Measurements from ENCODE around the gene OR2F2. TPM values are rescaled to one million over a fixed set of nuclear protein-coding genes. Genes with fewer than 3 reads are reported as not detected.
A peak's percentile ranks its signal among the peaks of the same experiment; 100 is the strongest.

Gene OR2F2
- not detected for total RNA-seq

DNA sequence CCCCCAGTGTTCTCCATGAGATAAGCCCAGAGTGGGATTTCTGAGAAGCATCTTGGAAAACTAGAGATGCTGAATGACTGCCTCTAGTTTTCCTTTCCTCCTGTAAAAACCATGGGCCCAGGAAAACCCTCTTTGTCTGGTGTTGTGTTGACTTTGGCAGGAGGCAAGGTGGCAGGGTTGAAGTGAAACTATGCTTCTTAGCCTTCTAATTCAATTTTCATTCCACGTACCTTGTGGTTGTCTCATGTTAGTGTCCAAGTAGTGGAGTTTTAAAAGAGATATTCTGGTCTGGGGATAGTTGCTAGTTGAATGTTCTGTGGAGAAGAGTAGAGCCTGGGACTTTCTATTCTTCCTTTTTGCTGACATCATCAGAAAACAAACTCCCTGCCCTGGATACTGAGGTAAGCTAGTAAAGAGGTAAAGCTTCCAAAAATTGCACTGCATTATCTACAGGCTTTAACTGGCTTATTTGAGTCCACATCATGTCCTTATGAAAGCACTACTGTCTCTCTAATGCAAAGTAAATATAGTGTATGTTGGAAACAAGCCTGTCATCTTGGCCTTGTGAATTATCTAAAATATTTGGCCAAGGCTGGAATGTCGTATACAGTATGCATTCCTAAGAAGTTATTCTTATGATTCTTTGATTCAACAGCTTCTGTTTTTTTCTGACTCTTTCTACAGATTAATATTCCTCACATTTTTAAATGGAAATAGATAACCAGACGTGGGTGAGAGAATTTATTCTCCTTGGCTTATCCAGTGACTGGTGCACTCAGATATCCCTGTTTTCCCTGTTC lies at the start of gene OR2F2:
Gene OR2F2, plus strand, starts transcription at position 708 of the 800 bp plus-strand sequence. Its CDS starts 0 bp downstream, at position 708.
- FAIRE-seq (no peak), DNase-seq (ENCODE audit: low spot score in 2 of 2) (no peak)

DNA sequence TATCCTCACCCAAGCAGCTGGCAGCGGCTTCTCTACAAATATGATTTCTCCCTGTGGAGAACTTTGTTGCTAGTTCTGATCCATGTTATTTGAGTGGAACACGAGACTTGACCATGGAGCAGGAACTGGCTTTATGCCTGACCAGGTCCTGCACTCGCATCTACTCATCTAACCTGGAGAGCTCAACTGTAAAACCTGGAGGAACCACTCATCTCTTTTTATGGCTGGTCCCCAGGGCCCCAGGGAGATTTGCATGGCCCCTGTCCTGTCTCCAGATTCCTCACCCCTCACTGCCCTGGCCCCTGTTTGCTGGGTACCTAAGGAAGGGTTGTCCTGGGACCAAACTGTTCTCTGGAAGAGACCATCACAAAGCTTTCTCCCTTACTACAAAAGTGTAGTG lies 49.1 kb upstream of the OR2F2 start:
- DNase-seq (ENCODE audit: low spot score in 2 of 2) (no peak), FAIRE-seq (no peak)

DNA sequence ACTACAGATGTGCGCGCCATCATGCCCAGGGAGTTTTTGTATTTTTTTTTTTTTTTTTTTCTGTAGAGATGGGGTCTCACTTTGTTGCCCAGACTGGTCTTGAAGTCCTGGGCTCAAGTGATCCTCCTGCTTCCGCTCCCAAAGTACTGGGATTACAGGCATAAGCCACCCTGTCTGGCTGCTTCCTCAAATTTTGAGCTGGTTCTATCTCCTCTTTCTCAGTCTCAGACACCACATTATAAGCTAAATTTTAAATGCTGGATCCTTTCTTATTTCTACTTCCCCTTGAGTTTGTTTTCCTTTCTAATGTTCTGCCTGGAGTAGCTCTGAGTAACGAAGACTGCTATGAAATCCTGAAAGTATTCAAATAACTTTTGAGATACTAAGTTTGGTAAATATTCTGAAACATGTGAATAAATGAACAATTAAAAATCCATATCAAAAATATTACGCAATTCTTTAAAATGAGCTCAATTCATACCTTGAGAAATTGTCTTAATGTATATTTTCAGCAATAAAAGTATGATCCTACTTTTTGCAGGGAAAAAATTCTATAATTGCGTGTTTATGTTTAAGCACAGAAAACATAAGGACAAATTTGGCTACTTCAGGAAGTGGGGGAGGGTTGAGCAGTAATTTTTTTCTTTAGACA lies 48.1 kb upstream of the OR2F2 start:
- DNase-seq (ENCODE audit: low spot score in 2 of 2) (no peak), FAIRE-seq (peak; percentile 28)

DNA sequence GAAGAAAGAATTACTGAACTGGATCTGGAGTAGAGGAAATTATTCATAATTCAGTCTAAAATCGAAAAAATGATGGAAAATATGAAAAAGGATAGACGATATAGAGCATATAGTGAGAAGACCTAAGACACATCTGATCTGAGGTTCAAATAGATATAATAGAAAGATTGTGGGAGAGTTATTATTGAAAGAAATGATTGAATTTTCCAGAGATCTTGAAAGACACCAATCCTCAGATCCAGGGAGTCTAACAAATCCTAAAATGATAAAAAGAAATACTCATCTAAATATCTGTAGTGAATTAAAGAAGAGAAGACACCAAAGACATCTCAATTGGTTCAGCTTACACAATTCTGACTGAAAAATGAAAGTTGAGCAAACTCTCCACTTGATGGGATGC lies 46.0 kb upstream of the OR2F2 start:
- no peak for DNase-seq (ENCODE audit: low spot score in 2 of 2)
- FAIRE-seq: no peak

DNA sequence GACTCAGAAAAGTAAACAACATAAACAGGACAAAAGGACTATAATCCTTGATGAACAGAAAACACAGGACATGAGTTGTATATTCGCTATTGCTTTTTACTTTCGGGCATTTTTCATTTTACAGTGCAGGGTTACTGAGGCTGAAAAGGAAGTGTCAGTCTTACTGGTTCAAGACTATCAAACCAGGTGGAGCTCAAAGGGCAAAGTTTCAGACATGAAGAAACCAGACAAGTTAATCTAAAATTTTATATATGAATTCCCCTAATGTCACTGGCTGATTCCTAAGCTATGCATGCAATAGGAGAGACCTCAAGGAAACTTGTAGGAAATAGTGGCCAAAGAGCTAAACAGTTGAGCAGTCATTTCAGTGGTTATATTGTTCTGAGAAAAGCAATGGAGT lies 44.5 kb upstream of the OR2F2 start:
- FAIRE-seq: no peak
- DNase-seq (ENCODE audit: low spot score in 2 of 2): no peak

- FAIRE-seq (no peak), DNase-seq (ENCODE audit: low spot score in 2 of 2) (no peak)
Observed at GRCh38 chr7:143891457-143891856, 43.6 kb upstream of the OR2F2 start.

DNA sequence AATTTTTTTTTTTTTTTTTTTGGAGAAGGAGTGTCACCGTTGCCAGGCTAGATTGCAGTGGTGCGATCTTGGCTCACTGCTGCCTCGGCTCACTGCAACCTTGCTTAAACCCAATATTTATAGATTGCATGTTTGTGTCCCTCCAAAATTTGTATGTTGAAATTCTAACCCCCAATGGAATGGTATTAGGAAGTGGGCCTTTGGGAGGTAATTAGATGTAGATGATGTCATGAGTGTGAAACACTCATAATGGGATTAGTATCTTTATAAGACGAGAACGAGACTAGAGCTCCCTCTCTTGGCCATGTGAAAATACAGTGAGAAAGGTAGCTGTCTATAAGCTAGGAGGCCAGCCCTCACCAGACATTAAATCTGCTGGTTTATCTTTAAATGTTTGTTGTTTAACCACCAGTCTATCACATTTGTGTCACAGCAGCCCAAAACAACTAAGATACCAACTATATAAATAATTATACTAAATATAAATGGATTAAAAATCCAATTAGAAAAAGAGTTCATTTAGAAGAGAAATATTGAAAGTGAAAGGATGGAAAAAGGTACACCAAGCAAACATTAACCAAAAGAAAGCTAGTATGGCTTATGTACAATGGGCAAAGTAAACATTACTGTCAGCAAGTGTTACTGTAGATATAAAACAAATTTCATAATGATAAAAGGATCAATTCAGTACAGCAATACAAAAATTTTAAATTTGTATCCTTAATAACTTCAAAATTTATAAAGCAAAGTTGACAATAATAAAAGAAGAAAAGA lies 42.3 kb upstream of the OR2F2 start:
- DNase-seq (ENCODE audit: low spot score in 2 of 2): no peak
- FAIRE-seq: no peak

GRCh38 chr7:143896667-143897066 lies 38.4 kb upstream of the OR2F2 start:
- FAIRE-seq: no peak
- no peak for DNase-seq (ENCODE audit: low spot score in 2 of 2)

- DNase-seq (ENCODE audit: low spot score in 2 of 2) (no peak), FAIRE-seq (no peak)
Observed at GRCh38 chr7:143898810-143899209, 36.2 kb upstream of the OR2F2 start.

GRCh38 chr7:143900230-143900766 lies 34.7 kb upstream of the OR2F2 start:
- FAIRE-seq: no peak
- no peak for DNase-seq (ENCODE audit: low spot score in 2 of 2)

DNA sequence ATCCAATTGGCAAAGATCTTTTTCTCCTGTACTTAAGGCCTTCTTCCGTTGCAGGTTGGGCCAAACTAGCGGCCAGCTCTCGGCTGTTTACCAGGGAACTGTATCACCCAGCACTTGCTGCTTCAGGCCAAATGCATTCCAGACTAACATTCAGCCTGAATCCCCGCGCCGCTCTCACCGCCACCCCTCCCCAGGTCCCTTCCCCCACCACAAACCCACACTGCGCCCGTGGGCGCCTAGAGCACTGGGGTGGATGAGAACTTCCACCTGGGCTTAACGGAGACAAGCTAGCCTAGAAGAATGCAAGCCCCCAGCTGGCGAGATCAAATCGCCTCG lies 33.7 kb upstream of the OR2F2 start:
- DNase-seq (ENCODE audit: low spot score in 2 of 2) (no peak), FAIRE-seq (no peak)

- FAIRE-seq (peak; percentile 66), DNase-seq (ENCODE audit: low spot score in 2 of 2) (peak; percentile 84 to 92)
Observed at GRCh38 chr7:143901668-143902331, 33.2 kb upstream of the OR2F2 start, which contains the start of gene TCAF1. TSS of gene TCAF1 (minus strand) at chr7:143902176. CDS start at chr7:143876608, 25,568 bp downstream.

DNA sequence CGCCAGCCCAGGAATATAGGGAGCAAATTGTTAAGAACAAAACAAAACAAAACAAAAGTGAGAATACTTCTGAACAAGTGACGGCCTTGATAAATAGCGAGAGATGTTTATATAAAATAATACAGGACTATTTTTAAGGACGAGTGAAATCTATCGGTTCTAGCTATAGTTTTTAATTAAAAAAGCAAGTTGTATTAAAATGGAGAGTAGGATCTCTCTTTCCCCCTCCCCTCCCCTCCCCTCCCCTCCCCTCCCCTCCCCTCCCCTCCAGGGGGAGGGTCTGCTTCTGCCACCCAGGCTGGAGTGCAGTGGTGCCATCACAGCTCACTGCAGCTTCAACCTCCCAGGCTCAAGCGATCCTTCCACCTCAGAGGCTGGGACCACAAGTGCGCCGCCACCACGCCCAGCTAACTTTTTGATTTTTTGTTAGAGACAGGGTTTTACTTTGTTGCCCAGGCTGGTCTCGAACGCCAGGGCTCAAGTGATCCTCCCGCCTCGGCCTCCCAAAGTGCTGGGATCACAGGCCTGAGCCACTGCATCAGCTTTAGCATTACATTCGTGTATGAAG lies 32.6 kb upstream of the OR2F2 start:
- DNase-seq (ENCODE audit: low spot score in 2 of 2): no peak
- FAIRE-seq: no peak

DNA sequence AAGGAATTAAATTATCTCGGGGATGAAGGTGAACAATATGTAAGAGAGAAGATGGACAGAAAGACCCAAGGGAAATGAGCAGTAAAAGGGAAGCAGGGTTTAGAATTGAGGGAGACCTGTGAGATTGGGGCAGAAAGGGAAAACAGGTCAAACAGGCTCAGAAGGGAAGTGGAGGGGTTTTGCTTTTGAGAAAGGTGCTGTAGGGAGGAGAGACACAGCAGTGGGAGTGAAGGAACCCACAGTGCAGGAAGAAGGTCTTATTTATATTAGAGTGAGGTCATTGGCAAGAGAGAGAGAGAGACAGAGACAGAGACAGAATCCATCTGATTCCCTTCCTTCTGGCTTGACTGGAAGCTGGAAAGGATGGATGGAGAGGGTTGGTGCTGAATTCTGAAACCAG lies 29.5 kb upstream of the OR2F2 start:
- no peak for DNase-seq (ENCODE audit: low spot score in 2 of 2)
- no peak for FAIRE-seq

DNA sequence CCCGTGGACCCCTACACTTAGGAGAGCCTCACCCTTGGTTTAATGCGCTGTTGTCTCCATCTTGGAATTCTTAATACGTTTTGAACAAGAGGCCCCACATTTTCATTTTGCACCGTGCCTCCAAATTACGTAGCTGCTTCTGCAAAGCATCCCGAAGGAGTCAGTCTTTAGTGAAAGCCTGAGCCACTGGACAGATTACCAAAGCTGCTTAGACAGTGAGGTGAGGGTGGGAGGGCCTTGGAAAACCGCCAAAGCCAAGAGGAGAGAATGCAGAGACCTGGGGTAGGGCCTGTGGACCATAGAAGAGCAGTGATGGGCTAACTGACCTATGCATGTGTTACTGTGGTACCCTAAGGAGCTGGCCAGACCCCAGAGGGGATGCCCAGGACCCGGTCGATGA lies 28.9 kb upstream of the OR2F2 start:
- FAIRE-seq (no peak), DNase-seq (ENCODE audit: low spot score in 2 of 2) (no peak)

GRCh38 chr7:143906895-143907294 lies 28.1 kb upstream of the OR2F2 start:
- no peak for FAIRE-seq

DNA sequence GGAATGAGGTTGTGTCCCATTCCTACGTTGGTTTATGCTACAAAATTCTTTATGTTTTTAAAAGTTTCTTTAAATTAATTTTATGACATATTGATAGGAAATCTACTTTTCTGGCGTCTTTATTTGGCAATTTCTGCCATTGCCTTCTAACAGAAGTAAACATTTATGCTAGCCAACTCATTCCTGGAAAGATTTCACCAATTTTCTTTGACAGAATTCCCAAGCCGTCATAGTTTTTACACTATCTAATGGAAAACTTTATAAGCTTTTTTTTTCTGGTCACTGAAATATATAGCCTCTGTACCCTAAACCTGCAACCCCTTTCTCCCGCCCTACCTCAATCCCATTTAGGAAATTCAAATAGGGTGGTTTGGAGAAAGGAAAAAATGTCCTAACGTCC lies 26.9 kb upstream of the OR2F2 start:
- no peak for FAIRE-seq
- DNase-seq (ENCODE audit: low spot score in 2 of 2): no peak

More at GRCh38 chr7:143906895-143907294, 28.1 kb upstream of the OR2F2 start:
- DNase-seq (ENCODE audit: low spot score in 2 of 2): no peak

- FAIRE-seq (no peak), DNase-seq (ENCODE audit: low spot score in 2 of 2) (no peak)
Observed at GRCh38 chr7:143909863-143910262, 25.2 kb upstream of the OR2F2 start.

GRCh38 chr7:143910473-143911248 lies 24.4 kb upstream of the OR2F2 start:
- FAIRE-seq (no peak), DNase-seq (ENCODE audit: low spot score in 2 of 2) (no peak)
